ENCODE data around the gene MED27.

GRCh38 chr9:132040246-132040645 is 39.4 kb downstream of the MED27 start:
- TF ChIP-seq, protein P1, sequence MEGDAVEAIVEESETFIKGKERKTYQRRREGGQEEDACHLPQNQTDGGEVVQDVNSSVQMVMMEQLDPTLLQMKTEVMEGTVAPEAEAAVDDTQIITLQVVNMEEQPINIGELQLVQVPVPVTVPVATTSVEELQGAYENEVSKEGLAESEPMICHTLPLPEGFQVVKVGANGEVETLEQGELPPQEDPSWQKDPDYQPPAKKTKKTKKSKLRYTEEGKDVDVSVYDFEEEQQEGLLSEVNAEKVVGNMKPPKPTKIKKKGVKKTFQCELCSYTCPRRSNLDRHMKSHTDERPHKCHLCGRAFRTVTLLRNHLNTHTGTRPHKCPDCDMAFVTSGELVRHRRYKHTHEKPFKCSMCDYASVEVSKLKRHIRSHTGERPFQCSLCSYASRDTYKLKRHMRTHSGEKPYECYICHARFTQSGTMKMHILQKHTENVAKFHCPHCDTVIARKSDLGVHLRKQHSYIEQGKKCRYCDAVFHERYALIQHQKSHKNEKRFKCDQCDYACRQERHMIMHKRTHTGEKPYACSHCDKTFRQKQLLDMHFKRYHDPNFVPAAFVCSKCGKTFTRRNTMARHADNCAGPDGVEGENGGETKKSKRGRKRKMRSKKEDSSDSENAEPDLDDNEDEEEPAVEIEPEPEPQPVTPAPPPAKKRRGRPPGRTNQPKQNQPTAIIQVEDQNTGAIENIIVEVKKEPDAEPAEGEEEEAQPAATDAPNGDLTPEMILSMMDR (IDR thresholded peaks at IDR 0.05): no peak
- no peak for TF ChIP-seq POLR2A (IDR thresholded peaks at IDR 0.05)
- TF ChIP-seq EP300 (IDR thresholded peaks at IDR 0.05): no peak
- no peak for TF ChIP-seq POLR2AphosphoS5 (IDR thresholded peaks at IDR 0.05)
